GM19324 (cell line): ENCODE data around the gene HOXD8.

Experiments
- ATAC-seq: cut with Tn5 transposase; IDR thresholded peaks from one replicate; pipeline ENCODE4 v1.9.1; 2021; ENCODE audit warnings: mild to moderate bottlenecking, moderate library complexity; ENCODE audit not compliant: unreplicated experiment, low FRiP score

Gene HOXD8

GRCh38 chr2:176170602-176171305, 41.2 kb downstream of the HOXD8 start:
- no peak for ATAC-seq

GRCh38 chr2:176171351-176172006, 42.0 kb downstream of the HOXD8 start:
- ATAC-seq: no peak

DNA sequence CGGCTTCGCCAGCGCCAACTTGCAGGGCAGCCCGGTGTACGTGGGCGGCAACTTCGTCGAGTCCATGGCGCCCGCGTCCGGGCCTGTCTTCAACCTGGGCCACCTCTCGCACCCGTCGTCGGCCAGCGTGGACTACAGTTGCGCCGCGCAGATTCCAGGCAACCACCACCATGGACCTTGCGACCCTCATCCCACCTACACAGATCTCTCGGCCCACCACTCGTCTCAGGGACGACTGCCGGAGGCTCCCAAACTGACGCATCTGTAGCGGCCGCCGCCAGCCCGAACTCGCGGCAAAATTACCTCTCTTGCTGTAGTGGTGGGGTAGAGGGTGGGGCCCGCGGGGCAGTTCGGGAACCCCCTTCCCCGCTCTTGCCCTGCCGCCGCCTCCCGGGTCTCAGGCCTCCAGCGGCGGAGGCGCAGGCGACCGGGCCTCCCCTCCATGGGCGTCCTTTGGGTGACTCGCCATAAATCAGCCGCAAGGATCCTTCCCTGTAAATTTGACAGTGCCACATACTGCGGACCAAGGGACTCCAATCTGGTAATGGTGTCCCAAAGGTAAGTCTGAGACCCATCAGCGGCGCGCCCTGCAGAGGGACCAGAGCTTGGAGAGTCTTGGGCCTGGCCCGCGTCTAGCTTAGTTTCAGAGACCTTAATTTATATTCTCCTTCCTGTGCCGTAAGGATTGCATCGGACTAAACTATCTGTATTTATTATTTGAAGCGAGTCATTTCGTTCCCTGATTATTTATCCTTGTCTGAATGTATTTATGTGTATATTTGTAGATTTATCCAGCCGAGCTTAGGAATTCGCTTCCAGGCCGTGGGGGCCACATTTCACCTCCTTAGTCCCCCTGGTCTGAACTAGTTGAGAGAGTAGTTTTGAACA, 42.7 kb downstream of the HOXD8 start:
- no peak for ATAC-seq

DNA sequence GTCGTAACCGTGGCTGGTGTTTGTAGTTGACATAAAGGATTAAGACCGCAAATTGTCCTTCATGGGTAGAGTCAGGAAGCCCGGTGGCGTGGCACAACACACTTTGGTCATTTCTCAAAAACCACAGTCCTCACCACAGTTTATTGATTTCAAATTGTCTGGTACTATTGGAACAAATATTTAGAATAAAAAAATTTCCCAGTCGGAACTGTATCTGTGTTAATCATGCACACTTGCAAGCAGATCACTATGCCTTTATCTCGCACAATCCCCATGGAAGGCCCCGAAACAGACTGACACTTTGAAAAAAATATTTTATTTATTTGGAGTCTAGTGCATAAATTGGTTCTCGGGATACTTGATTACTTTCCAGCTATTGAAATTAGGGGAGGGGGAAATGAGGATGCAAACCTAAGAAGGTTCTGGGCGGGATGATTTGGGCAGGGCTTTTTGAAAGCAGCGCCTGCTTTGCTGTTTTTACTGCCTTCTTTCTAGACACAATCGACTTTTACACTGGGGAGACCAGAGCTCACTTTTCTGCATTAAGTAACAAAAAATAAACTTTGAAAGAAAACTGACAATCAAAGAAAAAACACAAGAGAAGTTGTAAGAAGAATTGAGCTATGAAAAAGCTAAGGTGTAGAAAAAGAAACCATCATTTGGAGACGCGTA, 43.5 kb downstream of the HOXD8 start:
- no peak for ATAC-seq

DNA sequence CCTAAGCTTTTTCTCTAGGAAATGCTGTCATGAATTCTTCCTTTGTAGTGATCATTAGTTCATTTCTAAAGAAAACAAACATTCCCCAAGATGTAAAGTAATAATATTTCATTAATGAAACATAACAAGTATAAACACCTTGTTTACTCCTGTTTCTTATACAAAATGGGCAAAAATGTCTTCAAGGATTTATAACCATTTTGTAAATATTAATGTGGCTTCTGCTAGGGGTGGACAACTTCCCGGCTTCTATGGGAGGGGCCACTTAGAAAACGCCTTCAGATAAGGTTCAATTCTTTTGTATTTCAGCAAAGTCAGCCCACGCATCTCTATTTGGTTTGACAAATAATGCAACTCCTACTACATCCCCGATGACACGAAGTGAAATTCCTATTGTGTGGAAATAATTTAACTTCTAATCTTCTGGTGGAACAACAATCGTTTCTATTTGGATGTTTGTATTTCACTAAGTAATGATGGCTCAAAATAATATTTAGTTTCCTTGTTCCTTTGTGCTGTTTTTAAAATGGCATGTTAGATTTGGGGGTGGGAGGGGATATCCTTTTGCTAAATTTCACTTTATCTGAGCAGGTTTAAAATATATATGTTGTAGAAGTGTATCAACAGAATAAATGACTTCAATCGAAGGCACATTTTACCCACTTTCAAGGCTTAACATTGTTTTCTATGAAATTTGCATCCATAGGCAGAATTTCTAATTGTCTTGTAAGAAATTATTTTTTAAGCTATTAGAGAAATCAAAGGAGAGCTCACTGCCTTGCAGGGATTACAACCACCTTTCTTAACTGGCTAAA, 44.3 kb downstream of the HOXD8 start:
- no peak for ATAC-seq

- no peak for ATAC-seq
Observed at GRCh38 chr2:176174382-176174823, 44.9 kb downstream of the HOXD8 start.

DNA sequence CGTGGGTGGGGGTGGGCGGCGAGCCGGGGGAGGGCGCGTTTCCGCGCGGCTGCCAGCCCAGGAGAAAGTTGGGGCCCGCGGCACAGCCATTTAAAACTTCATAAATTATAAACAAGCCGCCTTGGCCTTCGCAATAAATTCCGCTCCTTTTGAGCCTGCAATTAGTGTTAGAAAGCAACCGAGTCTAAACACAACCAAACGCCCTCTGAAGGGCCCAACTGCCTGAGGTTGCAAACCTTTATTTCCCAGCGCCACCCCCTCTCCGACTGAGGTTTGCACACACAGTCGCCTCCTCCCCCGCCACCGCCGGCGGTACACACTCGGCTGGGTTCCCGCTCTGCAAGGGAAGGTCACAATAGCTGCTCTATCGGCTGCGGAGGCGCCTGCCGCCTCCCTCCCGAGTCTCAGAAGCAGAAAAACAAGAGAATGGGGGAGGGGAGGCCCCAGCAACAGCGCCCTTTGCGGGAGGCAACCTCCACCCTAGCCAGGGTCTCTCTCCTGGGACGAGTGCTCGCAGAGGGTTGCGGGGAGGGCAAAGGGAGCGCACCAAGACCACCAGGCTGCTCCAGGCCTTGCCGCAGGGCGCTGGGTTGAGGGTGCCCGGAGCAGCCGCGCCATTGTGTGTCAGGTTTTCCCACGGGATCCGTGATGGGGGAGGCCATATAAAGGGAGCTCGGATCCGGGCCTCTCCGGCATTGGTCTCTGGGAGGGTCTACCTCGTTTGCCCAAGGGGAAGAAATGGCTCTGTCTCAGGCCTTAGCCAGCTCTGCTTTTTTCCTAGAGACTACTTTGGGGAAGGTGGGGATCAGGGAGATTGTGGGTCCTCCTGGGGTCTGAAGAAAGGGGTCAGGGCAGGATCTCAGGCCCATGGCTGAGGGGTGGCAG, 45.6 kb downstream of the HOXD8 start:
- ATAC-seq: no peak

- no peak for ATAC-seq
Observed at GRCh38 chr2:176175709-176176607, 46.5 kb downstream of the HOXD8 start.

- no peak for ATAC-seq
Observed at GRCh38 chr2:176177580-176178037, 48.1 kb downstream of the HOXD8 start.

- no peak for ATAC-seq
Observed at GRCh38 chr2:176178038-176178756, 48.7 kb downstream of the HOXD8 start.

DNA sequence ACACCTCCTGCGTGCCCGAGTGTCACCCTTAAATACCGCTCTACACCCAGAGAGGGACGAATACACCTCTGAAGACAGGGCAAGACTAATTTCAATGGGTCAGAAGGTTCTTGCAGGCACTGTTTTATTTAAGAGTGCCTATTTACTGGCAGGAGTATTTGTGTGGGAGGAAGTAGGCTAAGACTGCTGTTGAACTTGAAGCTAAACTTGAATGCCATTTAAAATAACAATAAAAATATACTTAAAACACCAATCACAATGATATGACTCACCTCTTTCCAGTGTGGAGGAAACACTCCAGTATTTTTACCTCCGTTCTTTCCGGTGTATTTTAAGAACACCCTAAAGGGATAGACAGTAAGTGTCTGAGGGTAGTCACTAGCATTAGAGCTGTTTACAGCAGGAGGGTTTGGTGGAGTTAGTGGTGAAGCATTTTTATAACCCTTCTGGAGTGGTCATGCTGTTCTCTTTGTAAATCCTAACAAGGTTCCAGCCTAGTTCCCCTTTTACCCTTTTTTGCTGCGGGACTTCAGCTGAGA, 49.3 kb downstream of the HOXD8 start:
- no peak for ATAC-seq

- no peak for ATAC-seq
Observed at GRCh38 chr2:176181551-176181950, 52.0 kb downstream of the HOXD8 start.
